HepG2 (cell line): ENCODE data around the gene BRSK2. TPM values are rescaled to one million over a fixed set of nuclear protein-coding genes. Genes with fewer than 3 reads are reported as not detected.
A peak's percentile ranks its signal among the peaks of the same experiment; 100 is the strongest.

ENCODE experiments used
- CREB1 ChIP-seq, 2 experiments: fragments of 450-650 bp in 1 of 2; IDR thresholded peaks; 2 replicates each; pipeline ENCODE4 v1.6.1; 2016 to 2017; ENCODE audit warnings: control low read depth in 1 of 2, mild to moderate bottlenecking in 1 of 2, missing compliant biosample characterization in 1 of 2, missing genetic modification characterization in 1 of 2
- MATR3 ChIP-seq: sonication (generic); formaldehyde crosslinking; IDR thresholded peaks from 2 replicates; pipeline ENCODE4 v1.4.0; 2020; ENCODE audit warnings: missing genetic modification reagents
- NFKBIZ ChIP-seq: IDR thresholded peaks from 2 replicates; pipeline ENCODE4 v1.6.1; 2018; ENCODE audit warnings: missing genetic modification reagents, missing compliant biosample characterization
- RCOR2 ChIP-seq: IDR thresholded peaks from 2 replicates; pipeline ENCODE4 v1.6.1; 2016; ENCODE audit warnings: missing biosample characterization, missing genetic modification reagents
- REST ChIP-seq, 2 experiments: IDR thresholded peaks; 2 replicates each; pipeline ENCODE4 v1.6.1; 2011 to 2012; ENCODE audit warnings: low read length in 2 of 2, borderline replicate concordance in 1 of 2, low read depth in 1 of 2, mild to moderate bottlenecking in 1 of 2, moderate library complexity in 1 of 2
- SKI ChIP-seq: fragments of 450-650 bp; IDR thresholded peaks from one replicate; pipeline ENCODE4 v1.6.1; 2018; ENCODE audit warnings: mild to moderate bottlenecking; ENCODE audit not compliant: partially characterized antibody
- SMAD3 ChIP-seq: sonication (generic); formaldehyde crosslinking; IDR thresholded peaks from 2 replicates; pipeline ENCODE4 v1.4.0; 2020; ENCODE audit warnings: missing genetic modification reagents
- SRY ChIP-seq: sonication (generic); formaldehyde crosslinking; IDR thresholded peaks from 2 replicates; pipeline ENCODE4 v1.8.0; 2022; ENCODE audit warnings: mild to moderate bottlenecking, missing genetic modification reagents
- TOE1 ChIP-seq: sonication (generic); formaldehyde crosslinking; IDR thresholded peaks from 2 replicates; pipeline ENCODE4 v1.4.0; 2020; ENCODE audit warnings: mild to moderate bottlenecking, missing genetic modification reagents
- WIZ ChIP-seq: sonication (generic); formaldehyde crosslinking; IDR thresholded peaks from 2 replicates; pipeline ENCODE4 v1.5.1; 2020; ENCODE audit warnings: mild to moderate bottlenecking, missing genetic modification reagents
- ZFP82 ChIP-seq: sonication (generic); formaldehyde crosslinking; IDR thresholded peaks from 2 replicates; pipeline ENCODE4 v1.5.1; 2020; ENCODE audit warnings: mild to moderate bottlenecking, missing genetic modification reagents, borderline replicate concordance
- ZMYM2 ChIP-seq: sonication (generic); formaldehyde crosslinking; IDR thresholded peaks from 2 replicates; pipeline ENCODE4 v1.8.0; 2022; ENCODE audit warnings: mild to moderate bottlenecking, missing genetic modification reagents
- ZNF121 ChIP-seq: sonication (generic); formaldehyde crosslinking; IDR thresholded peaks from 2 replicates; pipeline ENCODE4 v1.5.0; 2020; ENCODE audit warnings: mild to moderate bottlenecking, missing genetic modification reagents
- ZNF180 ChIP-seq: sonication (generic); formaldehyde crosslinking; IDR thresholded peaks from 2 replicates; pipeline ENCODE4 v1.4.0; 2020; ENCODE audit warnings: low read depth, missing genetic modification reagents, borderline replicate concordance
- ZNF468 ChIP-seq: sonication (generic); formaldehyde crosslinking; IDR thresholded peaks from 2 replicates; pipeline ENCODE4 v1.8.0; 2022; ENCODE audit warnings: mild to moderate bottlenecking, moderate library complexity, missing genetic modification reagents
- ZNF674 ChIP-seq: sonication (generic); formaldehyde crosslinking; IDR thresholded peaks from 2 replicates; pipeline ENCODE4 v1.5.0; 2020; ENCODE audit warnings: low read depth, mild to moderate bottlenecking, missing genetic modification reagents
- ZSCAN22 ChIP-seq: sonication (generic); formaldehyde crosslinking; IDR thresholded peaks from 2 replicates; pipeline ENCODE4 v1.4.0; 2020; ENCODE audit warnings: mild to moderate bottlenecking, missing genetic modification reagents
- polyA plus RNA-seq, 8 experiments: library from polyadenylated mRNA; depleted of rRNA in 3 of 8; stranded (reverse) in 7 of 8; unstranded in 1 of 8; fragments of >200 nt; fragmentation: Illumina TruSeq in 4 of 8; extraction: Trizol in 4 of 8; gene quantifications; 2 replicates each; pipeline versions ENCODE4 v1.2.1 to v1.2.3, GENCODE V29; 2011 to 2016; ENCODE audit warnings: low read depth in 4 of 8, missing spikeins in 1 of 8, mixed read lengths in 1 of 8; ENCODE audit not compliant: insufficient read depth in 1 of 8
- total RNA-seq, 5 experiments: library from RNA; depleted of rRNA; stranded (reverse); fragments of >200 nt; fragmentation: Illumina TruSeq; extraction: Trizol; gene quantifications; 2 replicates each; pipeline ENCODE4 v1.2.3, GENCODE V29; 2016; ENCODE audit warnings: low read depth in 1 of 5
- TF ChIP-seq, protein P1 (sequence below): sonication (generic); formaldehyde crosslinking; IDR thresholded peaks from 2 replicates; pipeline ENCODE4 v1.4.0; 2020; ENCODE audit warnings: mild to moderate bottlenecking, missing genetic modification reagents
- TF ChIP-seq, protein P2 (sequence below): sonication (generic); formaldehyde crosslinking; IDR thresholded peaks from 2 replicates; pipeline ENCODE4 v1.4.0; 2020; ENCODE audit warnings: missing genetic modification reagents, mild to moderate bottlenecking, borderline replicate concordance

The BRSK2 gene
- total and polyA plus RNA-seq, 2 of the 13 experiments (the other 11 are each of a cell fraction or from before 2014, with no cell fraction given): 0.74 to 1.1 TPM

DNA sequence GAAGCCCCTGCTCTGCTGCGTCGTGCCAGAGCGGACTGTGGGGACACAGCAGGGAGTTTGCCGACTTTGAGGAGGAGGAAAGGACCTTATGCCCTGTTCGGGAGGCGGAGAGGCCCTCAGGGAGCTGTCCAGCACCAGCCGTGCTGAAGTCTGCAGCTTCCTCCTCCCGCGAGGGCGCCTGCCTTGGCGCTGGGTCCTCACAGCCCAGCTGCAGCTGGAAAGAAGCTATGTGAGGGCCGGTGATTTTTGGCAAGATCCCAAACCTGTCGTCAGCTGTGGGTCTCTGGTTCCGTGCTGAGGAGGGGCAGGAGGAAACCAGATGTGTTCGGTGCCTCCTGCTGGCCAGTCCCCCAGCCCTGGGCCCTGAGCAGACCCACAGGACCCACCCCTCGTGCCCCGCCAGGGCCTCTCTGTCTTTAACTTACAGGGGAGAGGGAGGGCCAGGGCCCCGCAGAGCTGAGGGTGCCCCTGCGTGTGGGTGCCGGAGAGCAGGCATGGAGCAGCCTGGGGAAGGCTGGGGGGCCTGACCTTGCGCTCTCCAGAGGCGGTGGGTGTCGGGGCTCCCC, 12.0 kb downstream of the BRSK2 start (continued):
- TF ChIP-seq WIZ (CRISPR knock-in tag) (peak; percentile 69; the same call in 1 of the 2 replicates), SMAD3 (0 out of 2 replicates have a peak, but pooled peaks have one; percentile 42), ZMYM2 (no peak), NFKBIZ (CRISPR knock-in tag) (no peak), ZNF674 (no peak), MATR3 (CRISPR knock-in tag) (no peak), ZNF121 (no peak), SRY (no peak; the same call in 1 of the 2 replicates), ZNF468 (CRISPR knock-in tag) (no peak), ZSCAN22 (CRISPR knock-in tag) (no peak), ZNF180 (no peak), TOE1 (no peak), CREB1 (IDR thresholded peaks at IDR 0.05) (no peak), CREB1 (CRISPR knock-in tag; IDR thresholded peaks at IDR 0.05) (no peak), ZFP82 (CRISPR knock-in tag) (no peak), REST (IDR thresholded peaks at IDR 0.05; ENCODE audit: borderline replicate concordance in 1 of 2, low read depth in 1 of 2, low read length in 2 of 2) (peak in 1 of 2 experiments; percentile 99), SKI (no peak), RCOR2 (CRISPR knock-in tag) (no peak)
- TF ChIP-seq, protein P1, sequence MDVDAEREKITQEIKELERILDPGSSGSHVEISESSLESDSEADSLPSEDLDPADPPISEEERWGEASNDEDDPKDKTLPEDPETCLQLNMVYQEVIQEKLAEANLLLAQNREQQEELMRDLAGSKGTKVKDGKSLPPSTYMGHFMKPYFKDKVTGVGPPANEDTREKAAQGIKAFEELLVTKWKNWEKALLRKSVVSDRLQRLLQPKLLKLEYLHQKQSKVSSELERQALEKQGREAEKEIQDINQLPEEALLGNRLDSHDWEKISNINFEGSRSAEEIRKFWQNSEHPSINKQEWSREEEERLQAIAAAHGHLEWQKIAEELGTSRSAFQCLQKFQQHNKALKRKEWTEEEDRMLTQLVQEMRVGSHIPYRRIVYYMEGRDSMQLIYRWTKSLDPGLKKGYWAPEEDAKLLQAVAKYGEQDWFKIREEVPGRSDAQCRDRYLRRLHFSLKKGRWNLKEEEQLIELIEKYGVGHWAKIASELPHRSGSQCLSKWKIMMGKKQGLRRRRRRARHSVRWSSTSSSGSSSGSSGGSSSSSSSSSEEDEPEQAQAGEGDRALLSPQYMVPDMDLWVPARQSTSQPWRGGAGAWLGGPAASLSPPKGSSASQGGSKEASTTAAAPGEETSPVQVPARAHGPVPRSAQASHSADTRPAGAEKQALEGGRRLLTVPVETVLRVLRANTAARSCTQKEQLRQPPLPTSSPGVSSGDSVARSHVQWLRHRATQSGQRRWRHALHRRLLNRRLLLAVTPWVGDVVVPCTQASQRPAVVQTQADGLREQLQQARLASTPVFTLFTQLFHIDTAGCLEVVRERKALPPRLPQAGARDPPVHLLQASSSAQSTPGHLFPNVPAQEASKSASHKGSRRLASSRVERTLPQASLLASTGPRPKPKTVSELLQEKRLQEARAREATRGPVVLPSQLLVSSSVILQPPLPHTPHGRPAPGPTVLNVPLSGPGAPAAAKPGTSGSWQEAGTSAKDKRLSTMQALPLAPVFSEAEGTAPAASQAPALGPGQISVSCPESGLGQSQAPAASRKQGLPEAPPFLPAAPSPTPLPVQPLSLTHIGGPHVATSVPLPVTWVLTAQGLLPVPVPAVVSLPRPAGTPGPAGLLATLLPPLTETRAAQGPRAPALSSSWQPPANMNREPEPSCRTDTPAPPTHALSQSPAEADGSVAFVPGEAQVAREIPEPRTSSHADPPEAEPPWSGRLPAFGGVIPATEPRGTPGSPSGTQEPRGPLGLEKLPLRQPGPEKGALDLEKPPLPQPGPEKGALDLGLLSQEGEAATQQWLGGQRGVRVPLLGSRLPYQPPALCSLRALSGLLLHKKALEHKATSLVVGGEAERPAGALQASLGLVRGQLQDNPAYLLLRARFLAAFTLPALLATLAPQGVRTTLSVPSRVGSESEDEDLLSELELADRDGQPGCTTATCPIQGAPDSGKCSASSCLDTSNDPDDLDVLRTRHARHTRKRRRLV (CRISPR knock-in tag): no peak
- TF ChIP-seq, protein P2, sequence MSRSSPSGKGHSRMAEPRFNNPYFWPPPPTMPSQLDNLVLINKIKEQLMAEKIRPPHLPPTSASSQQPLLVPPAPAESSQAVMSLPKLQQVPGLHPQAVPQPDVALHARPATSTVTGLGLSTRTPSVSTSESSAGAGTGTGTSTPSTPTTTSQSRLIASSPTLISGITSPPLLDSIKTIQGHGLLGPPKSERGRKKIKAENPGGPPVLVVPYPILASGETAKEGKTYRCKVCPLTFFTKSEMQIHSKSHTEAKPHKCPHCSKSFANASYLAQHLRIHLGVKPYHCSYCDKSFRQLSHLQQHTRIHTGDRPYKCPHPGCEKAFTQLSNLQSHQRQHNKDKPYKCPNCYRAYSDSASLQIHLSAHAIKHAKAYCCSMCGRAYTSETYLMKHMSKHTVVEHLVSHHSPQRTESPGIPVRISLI (CRISPR knock-in tag): no peak
